PC-9 (cell line): ENCODE measurements around the gene KCNC3.

Source experiments
- CTCF ChIP-seq: fragments of 200-600 bp; sonication (generic); conservative IDR thresholded peaks from 2 replicates; pipeline ENCODE4 v1.6.1; 2017; ENCODE audit warnings: mixed run types, antibody characterized with exemption, mild to moderate bottlenecking, moderate library complexity
- EZH2 ChIP-seq: fragments of 200-600 bp; sonication (generic); IDR thresholded peaks from 2 replicates; pipeline ENCODE4 v1.8.0; 2017; ENCODE audit warnings: antibody characterized with exemption, low read depth

- no peak for TF ChIP-seq CTCF
- TF ChIP-seq EZH2, result no peak
These were observed 11.2 kb upstream of the KCNC3 start for GRCh38 chr19:50340331-50340730.
